Ovary (tissue), 3 donors: Measurements from ENCODE around the gene SYT11.

Source experiments
- POLR2A ChIP-seq: fragments of 450-650 bp; IDR thresholded peaks from one replicate; pipeline ENCODE4 v1.6.1; 2017; ENCODE audit warnings: antibody characterized with exemption, mild to moderate bottlenecking, moderate library complexity
- TF ChIP-seq, protein P1 (sequence below), 3 donors: fragments of 450-650 bp in 2 of 3; fragments of 200-600 bp in 1 of 3; IDR thresholded peaks; one replicate each; pipeline versions ENCODE4 v1.5.1 to v1.8.0; 2016 to 2022; ENCODE audit warnings: antibody characterized with exemption in 3 of 3, mild to moderate bottlenecking in 1 of 3
- donor health status: DM: no; HTN: no; CAD: no.

DNA sequence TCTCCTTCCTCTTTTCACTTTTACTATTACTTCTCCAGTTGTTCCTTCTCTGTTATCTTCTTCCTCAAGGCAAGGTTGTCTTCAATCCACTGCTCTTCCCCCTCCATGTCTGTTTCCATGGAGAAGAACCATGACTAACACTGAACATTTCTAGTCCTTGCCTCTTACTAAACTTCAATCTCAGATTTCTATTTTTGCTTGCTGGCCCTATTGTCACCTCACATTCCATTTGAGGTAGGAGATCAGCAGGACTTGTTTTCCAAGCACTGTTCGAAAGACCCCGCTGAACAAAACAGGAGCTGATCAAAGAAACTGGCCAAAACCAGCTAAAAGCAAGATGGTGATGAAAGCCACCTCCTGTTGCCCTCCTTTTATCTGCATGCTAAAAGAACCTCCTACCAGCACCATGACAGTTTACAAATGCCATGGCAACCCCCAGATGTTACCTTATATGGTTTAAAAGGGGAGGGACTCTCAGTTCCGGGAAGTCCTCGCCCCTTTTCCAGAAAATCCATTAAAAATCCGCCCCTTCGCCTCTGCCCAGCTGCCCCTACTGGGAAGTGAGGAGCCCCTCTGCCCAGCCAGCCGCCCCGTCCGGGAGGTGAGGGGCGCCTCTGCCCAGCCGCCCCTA, 25.0 kb upstream of the SYT11 start:
- no peak for TF ChIP-seq POLR2A
- TF ChIP-seq, protein P1, sequence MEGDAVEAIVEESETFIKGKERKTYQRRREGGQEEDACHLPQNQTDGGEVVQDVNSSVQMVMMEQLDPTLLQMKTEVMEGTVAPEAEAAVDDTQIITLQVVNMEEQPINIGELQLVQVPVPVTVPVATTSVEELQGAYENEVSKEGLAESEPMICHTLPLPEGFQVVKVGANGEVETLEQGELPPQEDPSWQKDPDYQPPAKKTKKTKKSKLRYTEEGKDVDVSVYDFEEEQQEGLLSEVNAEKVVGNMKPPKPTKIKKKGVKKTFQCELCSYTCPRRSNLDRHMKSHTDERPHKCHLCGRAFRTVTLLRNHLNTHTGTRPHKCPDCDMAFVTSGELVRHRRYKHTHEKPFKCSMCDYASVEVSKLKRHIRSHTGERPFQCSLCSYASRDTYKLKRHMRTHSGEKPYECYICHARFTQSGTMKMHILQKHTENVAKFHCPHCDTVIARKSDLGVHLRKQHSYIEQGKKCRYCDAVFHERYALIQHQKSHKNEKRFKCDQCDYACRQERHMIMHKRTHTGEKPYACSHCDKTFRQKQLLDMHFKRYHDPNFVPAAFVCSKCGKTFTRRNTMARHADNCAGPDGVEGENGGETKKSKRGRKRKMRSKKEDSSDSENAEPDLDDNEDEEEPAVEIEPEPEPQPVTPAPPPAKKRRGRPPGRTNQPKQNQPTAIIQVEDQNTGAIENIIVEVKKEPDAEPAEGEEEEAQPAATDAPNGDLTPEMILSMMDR (IDR thresholded peaks at IDR 0.05) = no peak
